Glutamatergic neuron (in vitro differentiated cells): ENCODE data around the gene HOXD8. TPM values are rescaled to one million over a fixed set of nuclear protein-coding genes. Genes with fewer than 3 reads are reported as not detected.
A peak's percentile ranks its signal among the peaks of the same experiment; 100 is the strongest.

ENCODE experiments used
- DNase-seq: peaks from one replicate; pipeline ENCODE4 v3.0.0; 2022
- H3K27ac Mint-ChIP-seq: one replicate; pipeline ENCODE4 v1.8.0; 2020; ENCODE audit warnings: mild to moderate bottlenecking, mixed read lengths, inconsistent platforms; ENCODE audit not compliant: unreplicated experiment
- H3K27me3 Mint-ChIP-seq: one replicate; pipeline ENCODE4 v1.8.0; 2020; ENCODE audit warnings: mild to moderate bottlenecking, moderate library complexity, mixed read lengths, inconsistent platforms; ENCODE audit not compliant: unreplicated experiment
- H3K36me3 Mint-ChIP-seq: one replicate; pipeline ENCODE4 v1.8.0; 2020; ENCODE audit warnings: mild to moderate bottlenecking, mixed read lengths, inconsistent platforms; ENCODE audit not compliant: unreplicated experiment
- H3K4me1 Mint-ChIP-seq: one replicate; pipeline ENCODE4 v1.8.0; 2020; ENCODE audit warnings: mild to moderate bottlenecking, low read depth, mixed read lengths, inconsistent platforms; ENCODE audit not compliant: unreplicated experiment
- H3K4me3 Mint-ChIP-seq: one replicate; pipeline ENCODE4 v1.8.0; 2020; ENCODE audit warnings: mild to moderate bottlenecking, mixed read lengths, inconsistent platforms; ENCODE audit not compliant: unreplicated experiment
- H3K9me3 Mint-ChIP-seq: one replicate; pipeline ENCODE4 v1.8.0; 2020; ENCODE audit warnings: mild to moderate bottlenecking, moderate library complexity, mixed read lengths, inconsistent platforms; ENCODE audit not compliant: unreplicated experiment
- total RNA-seq: library from RNA; stranded (reverse); fragmentation: NEBNext Ultra II Directional; extraction: Animal tissue kit (Norgen Biotek cat#: 25700); gene quantifications from one replicate; pipeline ENCODE4 v1.2.1, GENCODE V29; 2021; ENCODE audit not compliant: unreplicated experiment
- TF ChIP-seq, protein P1 (sequence below): fragments of 200-600 bp; sonication (generic); IDR thresholded peaks from one replicate; pipeline ENCODE4 v1.5.0; 2021; ENCODE audit not compliant: partially characterized antibody, unreplicated experiment

The HOXD8 gene
- total RNA-seq, 1 donor from 2014 or later: 0.27 TPM

DNA sequence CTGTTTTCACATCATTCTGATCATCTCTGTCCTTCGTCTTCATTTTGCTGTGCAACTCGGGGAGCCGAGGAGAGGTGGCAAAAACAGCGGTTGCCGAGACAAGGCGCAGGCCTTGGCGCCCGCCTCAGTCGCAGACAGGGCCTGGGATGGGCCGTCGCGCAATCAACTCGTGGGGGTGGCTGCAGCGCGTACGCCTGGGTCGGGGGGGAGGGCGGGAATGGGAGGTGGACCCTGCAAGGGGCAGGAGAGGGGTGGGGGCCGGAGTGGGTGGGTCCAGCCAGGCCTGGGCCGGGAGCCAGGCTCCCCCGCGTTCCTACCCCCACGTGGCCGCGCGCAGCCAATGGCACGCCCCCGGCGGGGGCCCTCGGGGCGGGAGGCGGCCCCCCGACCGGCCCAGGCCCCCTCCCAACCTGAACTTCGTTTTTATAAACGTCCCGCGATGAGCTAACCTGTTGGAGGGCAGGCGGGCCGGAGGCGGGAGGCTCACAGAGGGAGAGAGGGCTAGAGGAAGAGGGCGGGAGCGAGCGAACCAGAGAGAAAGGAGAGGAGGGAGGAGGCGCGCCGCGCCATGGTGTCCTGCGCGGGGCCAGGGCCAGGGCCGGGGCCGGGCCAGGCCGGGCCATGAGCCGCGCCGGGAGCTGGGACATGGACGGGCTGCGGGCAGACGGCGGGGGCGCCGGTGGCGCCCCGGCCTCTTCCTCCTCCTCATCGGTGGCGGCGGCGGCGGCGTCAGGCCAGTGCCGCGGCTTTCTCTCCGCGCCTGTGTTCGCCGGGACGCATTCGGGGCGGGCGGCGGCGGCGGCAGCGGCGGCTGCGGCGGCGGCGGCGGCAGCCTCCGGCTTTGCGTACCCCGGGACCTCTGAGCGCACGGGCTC, 37.0 kb upstream of the HOXD8 start, which contains the start of gene HOXD13:
Gene HOXD13 (plus strand): TSS at position 452 of the 875 bp plus-strand sequence. CDS start 170 bp downstream, at position 622.
- TF ChIP-seq, protein P1, sequence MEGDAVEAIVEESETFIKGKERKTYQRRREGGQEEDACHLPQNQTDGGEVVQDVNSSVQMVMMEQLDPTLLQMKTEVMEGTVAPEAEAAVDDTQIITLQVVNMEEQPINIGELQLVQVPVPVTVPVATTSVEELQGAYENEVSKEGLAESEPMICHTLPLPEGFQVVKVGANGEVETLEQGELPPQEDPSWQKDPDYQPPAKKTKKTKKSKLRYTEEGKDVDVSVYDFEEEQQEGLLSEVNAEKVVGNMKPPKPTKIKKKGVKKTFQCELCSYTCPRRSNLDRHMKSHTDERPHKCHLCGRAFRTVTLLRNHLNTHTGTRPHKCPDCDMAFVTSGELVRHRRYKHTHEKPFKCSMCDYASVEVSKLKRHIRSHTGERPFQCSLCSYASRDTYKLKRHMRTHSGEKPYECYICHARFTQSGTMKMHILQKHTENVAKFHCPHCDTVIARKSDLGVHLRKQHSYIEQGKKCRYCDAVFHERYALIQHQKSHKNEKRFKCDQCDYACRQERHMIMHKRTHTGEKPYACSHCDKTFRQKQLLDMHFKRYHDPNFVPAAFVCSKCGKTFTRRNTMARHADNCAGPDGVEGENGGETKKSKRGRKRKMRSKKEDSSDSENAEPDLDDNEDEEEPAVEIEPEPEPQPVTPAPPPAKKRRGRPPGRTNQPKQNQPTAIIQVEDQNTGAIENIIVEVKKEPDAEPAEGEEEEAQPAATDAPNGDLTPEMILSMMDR: no peak
- peaks cover 47% of the 10 kb centered on the region for H3K27me3 Mint-ChIP-seq
- DNase-seq: peak; percentile 63
- peaks cover 24% of the 10 kb centered on the region for H3K9me3 Mint-ChIP-seq
- H3K36me3 Mint-ChIP-seq: peaks cover 4% of the 10 kb centered on the region
- peak within 1 kb of the TSS; percentile 63 for H3K4me3 Mint-ChIP-seq
- no peak within 1 kb of the TSS for H3K27ac Mint-ChIP-seq
- peaks cover 7% of the 10 kb centered on the region for H3K4me1 Mint-ChIP-seq

DNA sequence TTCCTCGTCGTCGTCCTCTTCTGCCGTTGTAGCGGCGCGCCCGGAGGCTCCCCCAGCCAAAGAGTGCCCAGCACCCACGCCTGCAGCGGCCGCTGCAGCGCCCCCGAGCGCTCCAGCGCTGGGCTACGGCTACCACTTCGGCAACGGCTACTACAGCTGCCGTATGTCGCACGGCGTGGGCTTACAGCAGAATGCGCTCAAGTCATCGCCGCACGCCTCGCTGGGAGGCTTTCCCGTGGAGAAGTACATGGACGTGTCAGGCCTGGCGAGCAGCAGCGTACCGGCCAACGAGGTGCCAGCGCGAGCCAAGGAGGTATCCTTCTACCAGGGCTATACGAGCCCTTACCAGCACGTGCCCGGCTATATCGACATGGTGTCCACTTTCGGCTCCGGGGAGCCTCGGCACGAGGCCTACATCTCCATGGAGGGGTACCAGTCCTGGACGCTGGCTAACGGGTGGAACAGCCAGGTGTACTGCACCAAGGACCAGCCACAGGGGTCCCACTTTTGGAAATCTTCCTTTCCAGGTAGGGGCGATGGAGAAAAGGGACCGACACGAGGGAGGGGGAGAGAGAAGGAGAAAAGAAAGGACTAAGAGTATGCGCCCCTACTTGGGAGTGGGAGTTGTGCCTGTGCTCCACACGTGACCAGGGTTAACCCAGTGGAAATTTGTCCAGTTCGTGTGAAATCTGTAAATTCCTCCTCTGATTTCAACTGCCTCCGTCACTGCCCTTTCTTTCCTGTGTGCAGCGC, 36.2 kb upstream of the HOXD8 start:
- Mint-ChIP-seq H3K4me1 (peaks cover 11% of the 10 kb centered on the region), H3K36me3 (peaks cover 4% of the 10 kb centered on the region), H3K9me3 (peaks cover 29% of the 10 kb centered on the region), H3K4me3 (peak overlapping the region; percentile 36), H3K27me3 (peaks cover 51% of the 10 kb centered on the region), H3K27ac (no peak overlapping the region)
- DNase-seq: peak; percentile 53
- TF ChIP-seq, protein P1: peak; percentile 6

DNA sequence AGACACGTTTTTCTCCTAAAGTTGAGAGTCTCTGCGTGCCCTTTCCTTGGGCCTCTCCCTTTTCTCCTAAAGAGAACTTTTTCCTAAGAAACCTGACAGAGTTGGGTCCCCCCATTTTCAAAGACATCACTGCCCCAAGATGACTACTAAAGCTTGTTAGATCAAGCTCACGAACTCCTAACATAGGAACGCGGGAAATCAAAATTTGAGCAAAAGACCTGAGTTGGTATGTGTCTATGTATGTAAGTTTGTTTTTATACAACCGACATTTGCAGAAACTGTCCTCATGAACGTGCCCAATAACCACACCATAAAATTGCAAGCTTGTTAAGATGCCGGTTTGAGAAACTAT, 35.6 kb upstream of the HOXD8 start:
- H3K9me3 Mint-ChIP-seq: peaks cover 28% of the 10 kb centered on the region
- H3K36me3 Mint-ChIP-seq: peaks cover 4% of the 10 kb centered on the region
- DNase-seq: no peak
- peaks cover 11% of the 10 kb centered on the region for H3K4me1 Mint-ChIP-seq
- peak overlapping the region; percentile 36 for H3K4me3 Mint-ChIP-seq
- H3K27ac Mint-ChIP-seq: no peak overlapping the region
- TF ChIP-seq, protein P1: no peak
- peaks cover 51% of the 10 kb centered on the region for H3K27me3 Mint-ChIP-seq

DNA sequence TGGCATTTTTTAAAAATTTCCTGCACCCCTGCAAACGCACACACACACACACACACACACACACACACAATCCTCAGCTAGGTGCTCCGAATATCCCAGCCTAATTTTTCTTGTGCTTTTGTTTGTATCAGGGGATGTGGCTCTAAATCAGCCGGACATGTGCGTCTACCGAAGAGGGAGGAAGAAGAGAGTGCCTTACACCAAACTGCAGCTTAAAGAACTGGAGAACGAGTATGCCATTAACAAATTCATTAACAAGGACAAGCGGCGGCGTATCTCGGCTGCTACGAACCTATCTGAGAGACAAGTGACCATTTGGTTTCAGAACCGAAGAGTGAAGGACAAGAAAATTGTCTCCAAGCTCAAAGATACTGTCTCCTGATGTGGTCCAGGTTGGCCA, 35.2 kb upstream of the HOXD8 start:
- peaks cover 28% of the 10 kb centered on the region for H3K9me3 Mint-ChIP-seq
- H3K36me3 Mint-ChIP-seq: peaks cover 4% of the 10 kb centered on the region
- no peak overlapping the region for H3K27ac Mint-ChIP-seq
- peaks cover 51% of the 10 kb centered on the region for H3K27me3 Mint-ChIP-seq
- no peak overlapping the region for H3K4me3 Mint-ChIP-seq
- TF ChIP-seq, protein P1: no peak
- no peak for DNase-seq
- peaks cover 11% of the 10 kb centered on the region for H3K4me1 Mint-ChIP-seq
